Measurements from ENCODE around the gene CD300A. TPM values are rescaled to one million over a fixed set of nuclear protein-coding genes. Genes with fewer than 3 reads are reported as not detected.

The CD300A gene
- total RNA-seq, 1 donor from 2014 or later = not detected

GRCh38 chr17:74433421-74434121, 32.9 kb upstream of the CD300A start:
- Mint-ChIP-seq H3K9me3 (ENCODE audit: unreplicated experiment) (no peaks in the 10 kb centered on the region), H3K27ac (ENCODE audit: unreplicated experiment) (peak overlapping the region; percentile 87), H3K4me3 (ENCODE audit: unreplicated experiment) (peak overlapping the region; percentile 67), H3K27me3 (ENCODE audit: unreplicated experiment) (no peaks in the 10 kb centered on the region), H3K36me3 (ENCODE audit: unreplicated experiment) (peaks cover 4% of the 10 kb centered on the region), H3K4me1 (ENCODE audit: unreplicated experiment) (peaks cover 48% of the 10 kb centered on the region)
- no peak for DNase-seq (ENCODE audit: extremely low spot score, unreplicated experiment)
- no peak for TF ChIP-seq CTCF (IDR thresholded peaks at IDR 0.05)

GRCh38 chr17:74435775-74436359, 30.6 kb upstream of the CD300A start:
- Mint-ChIP-seq H3K9me3 (ENCODE audit: unreplicated experiment) (no peaks in the 10 kb centered on the region), H3K27me3 (ENCODE audit: unreplicated experiment) (no peaks in the 10 kb centered on the region), H3K4me1 (ENCODE audit: unreplicated experiment) (peaks cover 35% of the 10 kb centered on the region), H3K27ac (ENCODE audit: unreplicated experiment) (no peak overlapping the region), H3K36me3 (ENCODE audit: unreplicated experiment) (peaks cover 18% of the 10 kb centered on the region), H3K4me3 (ENCODE audit: unreplicated experiment) (no peak overlapping the region)
- TF ChIP-seq CTCF (IDR thresholded peaks at IDR 0.05) = no peak
- DNase-seq (ENCODE audit: extremely low spot score, unreplicated experiment) = no peak

GRCh38 chr17:74437702-74438101, 28.7 kb upstream of the CD300A start:
- Mint-ChIP-seq H3K4me3 (ENCODE audit: unreplicated experiment) (no peak overlapping the region), H3K4me1 (ENCODE audit: unreplicated experiment) (peaks cover 33% of the 10 kb centered on the region), H3K36me3 (ENCODE audit: unreplicated experiment) (peaks cover 20% of the 10 kb centered on the region), H3K27me3 (ENCODE audit: unreplicated experiment) (no peaks in the 10 kb centered on the region), H3K27ac (ENCODE audit: unreplicated experiment) (no peak overlapping the region), H3K9me3 (ENCODE audit: unreplicated experiment) (no peaks in the 10 kb centered on the region)
- DNase-seq (ENCODE audit: extremely low spot score, unreplicated experiment) = no peak
- peak; percentile 59 for TF ChIP-seq CTCF (IDR thresholded peaks at IDR 0.05)

DNA sequence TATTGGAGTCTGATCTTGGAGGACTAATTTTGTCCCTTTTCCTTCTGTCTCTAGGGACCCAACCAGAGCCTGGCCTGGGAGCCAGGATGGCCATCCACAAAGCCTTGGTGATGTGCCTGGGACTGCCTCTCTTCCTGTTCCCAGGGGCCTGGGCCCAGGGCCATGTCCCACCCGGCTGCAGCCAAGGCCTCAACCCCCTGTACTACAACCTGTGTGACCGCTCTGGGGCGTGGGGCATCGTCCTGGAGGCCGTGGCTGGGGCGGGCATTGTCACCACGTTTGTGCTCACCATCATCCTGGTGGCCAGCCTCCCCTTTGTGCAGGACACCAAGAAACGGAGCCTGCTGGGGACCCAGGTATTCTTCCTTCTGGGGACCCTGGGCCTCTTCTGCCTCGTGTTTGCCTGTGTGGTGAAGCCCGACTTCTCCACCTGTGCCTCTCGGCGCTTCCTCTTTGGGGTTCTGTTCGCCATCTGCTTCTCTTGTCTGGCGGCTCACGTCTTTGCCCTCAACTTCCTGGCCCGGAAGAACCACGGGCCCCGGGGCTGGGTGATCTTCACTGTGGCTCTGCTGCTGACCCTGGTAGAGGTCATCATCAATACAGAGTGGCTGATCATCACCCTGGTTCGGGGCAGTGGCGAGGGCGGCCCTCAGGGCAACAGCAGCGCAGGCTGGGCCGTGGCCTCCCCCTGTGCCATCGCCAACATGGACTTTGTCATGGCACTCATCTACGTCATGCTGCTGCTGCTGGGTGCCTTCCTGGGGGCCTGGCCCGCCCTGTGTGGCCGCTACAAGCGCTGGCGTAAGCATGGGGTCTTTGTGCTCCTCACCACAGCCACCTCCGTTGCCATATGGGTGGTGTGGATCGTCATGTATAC, 26.5 kb upstream of the CD300A start:
- Mint-ChIP-seq H3K36me3 (ENCODE audit: unreplicated experiment) (peaks cover 20% of the 10 kb centered on the region), H3K4me1 (ENCODE audit: unreplicated experiment) (peaks cover 38% of the 10 kb centered on the region)

More for the DNA sequence above, 26.5 kb upstream of the CD300A start:
- H3K27ac Mint-ChIP-seq (ENCODE audit: unreplicated experiment) = no peak overlapping the region
- no peaks in the 10 kb centered on the region for H3K9me3 Mint-ChIP-seq (ENCODE audit: unreplicated experiment)
- no peak for TF ChIP-seq CTCF (IDR thresholded peaks at IDR 0.05)
- DNase-seq (ENCODE audit: extremely low spot score, unreplicated experiment) = no peak
- no peak overlapping the region for H3K4me3 Mint-ChIP-seq (ENCODE audit: unreplicated experiment)
- no peaks in the 10 kb centered on the region for H3K27me3 Mint-ChIP-seq (ENCODE audit: unreplicated experiment)

All from osteocyte (in vitro differentiated cells).